Karpas-422 (cell line): Measurements from ENCODE around the gene KRTAP19-4. TPM values are rescaled to one million over a fixed set of nuclear protein-coding genes. Genes with fewer than 3 reads are reported as not detected.
"Not testable (repeated sequence)": the region's sequence is repeated elsewhere in the genome, so short reads cannot be mapped to it uniquely, and the experiment has no call there.

ENCODE experiments used
- DNase-seq: peaks from one replicate; pipeline ENCODE4 v3.0.0-alpha.2; 2015
- H2AFZ ChIP-seq: fragments of 200-600 bp; sonication (generic); 2 replicates; pipeline ENCODE4 v1.6.1; 2014; ENCODE audit warnings: antibody characterized with exemption, low read length, mixed read lengths
- H3K27ac ChIP-seq: fragments of 200-600 bp; sonication (generic); 2 replicates; pipeline ENCODE4 v1.5.1; 2014; ENCODE audit warnings: mild to moderate bottlenecking, low read length, moderate library complexity
- H3K27me3 ChIP-seq: fragments of 200-600 bp; sonication (generic); 2 replicates; pipeline ENCODE4 v1.6.1; 2014; ENCODE audit warnings: low read length, mixed read lengths
- H3K36me3 ChIP-seq: fragments of 200-600 bp; sonication (generic); 2 replicates; pipeline ENCODE4 v1.6.1; 2014; ENCODE audit warnings: low read length, mixed read lengths; ENCODE audit not compliant: insufficient read depth
- H3K4me1 ChIP-seq: fragments of 200-600 bp; sonication (generic); 2 replicates; pipeline ENCODE4 v1.6.1; 2014; ENCODE audit warnings: mild to moderate bottlenecking, low read length, mixed read lengths
- H3K4me2 ChIP-seq: fragments of 200-600 bp; sonication (generic); 2 replicates; pipeline ENCODE4 v1.6.1; 2014; ENCODE audit warnings: low read length, low read depth, mild to moderate bottlenecking; ENCODE audit not compliant: poor library complexity, severe bottlenecking
- H3K4me3 ChIP-seq: fragments of 200-600 bp; sonication (generic); 2 replicates; pipeline ENCODE4 v1.5.1; 2014; ENCODE audit warnings: mild to moderate bottlenecking, antibody characterized with exemption, low read length, mixed read lengths
- H3K79me2 ChIP-seq: fragments of 200-600 bp; sonication (generic); 2 replicates; pipeline ENCODE4 v1.6.1; 2014; ENCODE audit warnings: mild to moderate bottlenecking, low read length, mixed read lengths
- H3K9ac ChIP-seq: fragments of 200-600 bp; sonication (generic); 2 replicates; pipeline ENCODE4 v1.6.0; 2014; ENCODE audit warnings: low read length
- H3K9me2 ChIP-seq: fragments of 200-600 bp; sonication (generic), shearing (Covaris generic); replicated peaks from 2 replicates; pipeline ENCODE4 v1.6.0; 2014; ENCODE audit warnings: mild to moderate bottlenecking, low read length, moderate library complexity; ENCODE audit not compliant: insufficient read depth
- H3K9me3 ChIP-seq: fragments of 300-700, 200-600 bp; sonication (generic); 2 replicates; pipeline ENCODE4 v1.6.1; 2014; ENCODE audit warnings: low read length, mixed read lengths
- H4K20me1 ChIP-seq: fragments of 200-600 bp; sonication (generic); 2 replicates; pipeline ENCODE4 v1.6.1; 2014; ENCODE audit warnings: mild to moderate bottlenecking, antibody characterized with exemption, low read length, low read depth; ENCODE audit not compliant: insufficient read depth
- total RNA-seq: library from RNA; depleted of rRNA; stranded (reverse); fragments of >200 nt; shearing (Covaris generic); gene quantifications from 2 replicates; pipeline ENCODE4 v1.2.3, GENCODE V29; 2014; ENCODE audit warnings: low replicate concordance; rRNA removed

KRTAP19-4 gene, protein sequence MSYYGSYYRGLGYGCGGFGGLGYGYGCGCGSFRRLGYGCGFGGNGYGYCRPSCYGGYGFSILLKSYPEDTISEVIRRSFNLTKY
- not detected in 2 replicates for total RNA-seq

DNA sequence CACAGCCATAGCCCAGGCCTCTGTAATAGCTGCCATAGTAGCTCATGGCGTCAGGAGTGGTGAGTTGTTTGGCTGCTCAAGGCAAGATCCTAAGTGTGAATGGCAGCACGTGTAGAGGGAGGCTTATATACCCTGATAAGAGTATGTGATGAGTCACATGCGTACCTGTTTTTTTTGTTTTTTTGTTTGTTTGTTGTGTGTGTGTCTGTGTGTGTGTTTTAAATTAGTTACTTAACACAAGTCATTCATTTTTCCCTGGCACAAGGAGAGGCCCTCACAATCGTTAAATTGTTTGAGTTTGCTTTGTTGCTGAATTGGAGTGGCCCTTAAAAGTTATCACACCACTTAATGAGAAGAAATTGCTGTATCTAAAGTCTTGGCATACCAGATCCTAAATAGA lies at the start of gene KRTAP19-4:
Gene KRTAP19-4 (minus strand): TSS at position 101 of the 400 bp plus-strand sequence. CDS start 55 bp downstream, at position 46.
- no peak within 1 kb of the TSS for H2AFZ ChIP-seq
- no peak within 1 kb of the TSS for H3K27ac ChIP-seq
- no peaks in the 10 kb centered on the region for H3K27me3 ChIP-seq
- peaks cover 7% of the 10 kb centered on the region; the same call in 1 of the 2 replicates for H3K9me3 ChIP-seq
- H3K9ac ChIP-seq, result no peak within 1 kb of the TSS
- no peak for DNase-seq
- H3K79me2 ChIP-seq, result no peaks in the 10 kb centered on the region
- no peaks in the 10 kb centered on the region for H3K36me3 ChIP-seq
- no peaks in the 10 kb centered on the region for H4K20me1 ChIP-seq
- H3K9me2 ChIP-seq, result no peaks in the 10 kb centered on the region
- H3K4me2 ChIP-seq, result no peak within 1 kb of the TSS
- H3K4me1 ChIP-seq, result no peaks in the 10 kb centered on the region
- no peak within 1 kb of the TSS for H3K4me3 ChIP-seq

DNA sequence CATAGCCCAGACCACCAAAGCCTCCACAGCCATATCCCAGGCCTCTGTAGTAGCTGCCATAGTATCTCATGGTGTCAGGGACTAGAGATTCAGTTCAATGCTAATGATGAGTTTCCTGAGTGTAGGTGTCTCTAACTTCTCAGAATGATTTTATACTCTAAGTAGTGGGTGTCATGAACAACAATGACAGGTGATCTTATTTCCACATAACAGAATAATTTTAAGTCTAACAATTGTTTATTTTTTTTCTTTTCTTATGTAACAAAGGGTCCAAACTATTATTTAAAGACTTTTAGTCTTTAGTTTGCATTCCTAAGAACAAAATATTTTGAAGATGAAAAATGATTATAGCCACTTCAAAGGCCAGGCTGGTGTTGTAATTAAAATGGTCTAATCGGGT lies 44.8 kb upstream of the KRTAP19-4 start, which contains the start of gene KRTAP19-6:
Gene KRTAP19-6 (minus strand): TSS at position 101 of the 400 bp plus-strand sequence. CDS start 31 bp downstream, at position 70.
- no peaks in the 10 kb centered on the region for H3K79me2 ChIP-seq
- H3K9me3 ChIP-seq, result peaks cover 9% of the 10 kb centered on the region; the same call in 1 of the 2 replicates
- no peak within 1 kb of the TSS for H2AFZ ChIP-seq
- no peaks in the 10 kb centered on the region for H4K20me1 ChIP-seq
- no peak within 1 kb of the TSS for H3K4me3 ChIP-seq
- no peaks in the 10 kb centered on the region for H3K36me3 ChIP-seq
- H3K4me2 ChIP-seq, result no peak within 1 kb of the TSS
- no peaks in the 10 kb centered on the region for H3K27me3 ChIP-seq
- no peaks in the 10 kb centered on the region for H3K9me2 ChIP-seq
- H3K27ac ChIP-seq, result no peak within 1 kb of the TSS
- H3K9ac ChIP-seq, result no peak within 1 kb of the TSS
- DNase-seq, result no peak
- H3K4me1 ChIP-seq, result no peaks in the 10 kb centered on the region

DNA sequence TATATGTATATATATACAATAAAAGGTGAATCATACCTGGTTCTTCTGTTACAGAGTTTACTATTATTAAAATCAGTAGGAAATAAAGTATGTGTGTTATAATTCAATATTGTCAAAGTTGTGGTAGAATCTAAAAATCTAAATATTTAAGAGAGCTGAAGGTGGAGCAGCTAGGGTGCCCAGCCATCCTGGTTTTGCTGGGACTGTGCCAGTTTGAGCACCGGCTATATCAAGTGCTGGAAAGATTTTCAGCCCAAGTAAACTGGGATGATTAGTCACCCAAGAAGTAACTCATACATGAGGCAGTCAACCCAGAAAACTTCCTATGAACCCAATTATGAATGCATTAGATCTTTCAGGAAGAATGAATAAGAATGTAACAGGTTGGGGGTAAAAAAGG lies 21.9 kb upstream of the KRTAP19-4 start:
- no peak overlapping the region for H3K4me3 ChIP-seq
- no peak overlapping the region for H3K27ac ChIP-seq
- no peaks in the 10 kb centered on the region for H3K79me2 ChIP-seq
- H3K4me2 ChIP-seq, result no peak overlapping the region
- H3K9me3 ChIP-seq, result peaks cover 18% of the 10 kb centered on the region
- no peak overlapping the region for H3K9ac ChIP-seq
- DNase-seq, result no peak
- no peaks in the 10 kb centered on the region for H4K20me1 ChIP-seq
- H2AFZ ChIP-seq, result no peak overlapping the region
- H3K4me1 ChIP-seq, result no peaks in the 10 kb centered on the region
- H3K27me3 ChIP-seq, result no peaks in the 10 kb centered on the region
- H3K9me2 ChIP-seq, result no peaks in the 10 kb centered on the region
- no peaks in the 10 kb centered on the region for H3K36me3 ChIP-seq

DNA sequence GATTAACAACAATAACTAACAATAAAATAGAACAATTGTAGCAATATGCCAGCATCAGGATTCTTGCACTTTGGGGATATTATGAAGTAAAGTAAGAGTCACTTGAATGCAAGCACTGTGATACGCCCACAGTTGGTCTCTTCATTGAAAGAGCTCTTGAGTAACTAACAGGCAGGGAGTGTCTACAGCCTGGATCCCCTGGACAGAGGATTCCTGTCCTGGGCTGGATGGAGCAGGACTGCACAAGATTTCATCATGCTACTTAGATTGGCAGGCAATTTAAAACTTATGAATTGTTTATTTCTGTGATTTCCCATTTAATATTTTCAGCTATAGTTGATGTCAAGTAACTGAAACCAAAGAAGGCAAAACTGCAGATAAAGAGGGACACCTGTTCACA lies 18.7 kb upstream of the KRTAP19-4 start:
- no peak overlapping the region for H3K9ac ChIP-seq
- no peak for DNase-seq
- H2AFZ ChIP-seq, result no peak overlapping the region
- H3K4me2 ChIP-seq, result no peak overlapping the region
- H3K36me3 ChIP-seq, result no peaks in the 10 kb centered on the region
- H3K9me2 ChIP-seq, result no peaks in the 10 kb centered on the region
- H3K4me1 ChIP-seq, result no peaks in the 10 kb centered on the region
- no peaks in the 10 kb centered on the region for H3K27me3 ChIP-seq
- H3K79me2 ChIP-seq, result no peaks in the 10 kb centered on the region
- H4K20me1 ChIP-seq, result no peaks in the 10 kb centered on the region
- peaks cover 5% of the 10 kb centered on the region; the same call in 1 of the 2 replicates for H3K9me3 ChIP-seq
- H3K27ac ChIP-seq, result no peak overlapping the region
- no peak overlapping the region for H3K4me3 ChIP-seq

DNA sequence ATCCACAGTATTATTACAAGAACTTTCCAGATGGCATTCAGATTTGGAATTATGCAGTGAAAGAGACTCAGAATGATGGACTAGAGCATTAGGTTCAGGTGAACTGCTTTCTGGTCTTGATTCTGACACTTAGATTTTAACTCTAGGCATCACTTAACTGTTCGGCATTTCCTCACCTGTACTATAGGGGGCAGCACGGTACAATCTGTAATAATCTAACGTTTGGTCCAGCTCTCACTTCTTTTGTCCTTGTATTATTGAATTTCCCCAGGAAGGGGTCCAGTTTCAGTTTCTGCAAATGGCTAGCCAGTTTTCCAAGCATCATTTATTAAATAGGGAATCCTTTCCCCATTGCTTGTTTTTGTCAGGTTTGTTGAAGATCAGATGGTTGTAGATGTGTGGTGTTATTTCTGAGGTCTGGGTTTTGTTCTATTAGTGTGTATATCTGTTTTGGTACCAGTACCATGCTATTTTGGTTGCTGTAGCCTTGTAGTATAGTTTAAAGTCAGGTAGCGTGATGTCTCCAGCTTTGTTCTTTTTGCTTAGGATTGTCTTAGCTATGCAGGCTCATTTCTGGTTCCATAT lies 8.7 kb upstream of the KRTAP19-4 start:
- not testable (repeated sequence) for H3K9ac ChIP-seq, H3K4me3 ChIP-seq, H3K9me2 ChIP-seq, H3K4me1 ChIP-seq, H3K36me3 ChIP-seq, H4K20me1 ChIP-seq, H2AFZ ChIP-seq, H3K9me3 ChIP-seq, H3K79me2 ChIP-seq, H3K27ac ChIP-seq, H3K4me2 ChIP-seq, H3K27me3 ChIP-seq
- DNase-seq, result peak; percentile 53

DNA sequence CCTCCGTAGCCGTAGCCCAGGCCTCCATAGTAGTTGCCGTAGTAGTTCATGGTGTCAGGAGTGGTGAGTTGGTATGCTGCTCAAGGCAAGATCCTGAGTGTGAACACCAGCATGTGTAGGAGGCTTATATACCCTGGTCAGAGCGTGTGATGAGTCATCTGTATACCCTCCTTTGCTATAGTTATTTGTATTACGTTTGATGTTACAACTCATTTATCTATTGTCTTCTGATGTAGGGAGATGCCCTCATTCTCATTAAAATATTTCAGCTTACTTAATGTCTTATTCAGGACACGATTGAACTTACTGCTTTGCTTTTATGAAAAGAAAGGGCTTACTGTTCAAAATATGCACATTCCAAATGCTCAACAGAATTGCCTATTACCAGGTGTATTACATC lies 5.1 kb upstream of the KRTAP19-4 start, which contains the start of gene KRTAP19-5:
Gene KRTAP19-5 (minus strand): TSS at position 101 of the 400 bp plus-strand sequence. CDS start 51 bp downstream, at position 50.
- H2AFZ ChIP-seq, result no peak within 1 kb of the TSS
- H3K4me1 ChIP-seq, result no peaks in the 10 kb centered on the region
- no peaks in the 10 kb centered on the region for H3K36me3 ChIP-seq
- H3K9ac ChIP-seq, result no peak within 1 kb of the TSS
- H3K27ac ChIP-seq, result no peak within 1 kb of the TSS
- H3K9me2 ChIP-seq, result no peaks in the 10 kb centered on the region
- no peaks in the 10 kb centered on the region for H4K20me1 ChIP-seq
- no peak within 1 kb of the TSS for H3K4me2 ChIP-seq
- peaks cover 5% of the 10 kb centered on the region; the same call in 1 of the 2 replicates for H3K9me3 ChIP-seq
- no peak within 1 kb of the TSS for H3K4me3 ChIP-seq
- H3K79me2 ChIP-seq, result no peaks in the 10 kb centered on the region
- no peak for DNase-seq
- H3K27me3 ChIP-seq, result no peaks in the 10 kb centered on the region

DNA sequence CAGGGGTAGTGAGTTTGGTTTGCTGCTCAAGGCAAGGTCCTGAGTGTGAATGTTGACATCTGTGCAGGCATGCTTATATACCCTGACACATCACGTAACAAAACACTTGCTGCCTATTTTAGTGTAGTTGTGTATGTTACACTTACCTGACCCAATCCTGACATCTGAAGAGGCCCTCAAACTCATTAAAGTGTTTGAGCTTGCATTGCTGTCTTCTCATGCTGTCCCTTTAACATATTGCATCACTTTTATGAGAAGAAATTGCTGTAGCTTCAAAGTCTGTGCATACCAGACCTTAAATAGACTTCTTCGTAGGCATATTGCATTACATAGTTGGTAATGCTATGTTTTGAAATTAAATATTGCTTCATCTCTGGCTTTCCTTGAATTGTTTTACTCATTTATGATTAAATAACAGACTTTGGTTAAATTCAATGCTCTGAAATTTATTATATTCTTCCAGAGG lies 5.0 kb downstream of the KRTAP19-4 start, which contains the start of gene KRTAP19-3:
Gene KRTAP19-3 (minus strand): TSS at position 51 of the 466 bp plus-strand sequence. CDS start 56 bp downstream, outside the sequence.
- no peaks in the 10 kb centered on the region for H3K79me2 ChIP-seq
- no peaks in the 10 kb centered on the region for H3K9me2 ChIP-seq
- DNase-seq, result no peak
- H3K9ac ChIP-seq, result no peak within 1 kb of the TSS
- no peak within 1 kb of the TSS for H3K4me2 ChIP-seq
- no peak within 1 kb of the TSS for H3K27ac ChIP-seq
- H3K4me3 ChIP-seq, result no peak within 1 kb of the TSS
- H3K9me3 ChIP-seq, result peaks cover 10% of the 10 kb centered on the region
- no peak within 1 kb of the TSS for H2AFZ ChIP-seq
- H3K36me3 ChIP-seq, result no peaks in the 10 kb centered on the region
- H3K4me1 ChIP-seq, result no peaks in the 10 kb centered on the region
- H4K20me1 ChIP-seq, result no peaks in the 10 kb centered on the region
- H3K27me3 ChIP-seq, result no peaks in the 10 kb centered on the region

DNA sequence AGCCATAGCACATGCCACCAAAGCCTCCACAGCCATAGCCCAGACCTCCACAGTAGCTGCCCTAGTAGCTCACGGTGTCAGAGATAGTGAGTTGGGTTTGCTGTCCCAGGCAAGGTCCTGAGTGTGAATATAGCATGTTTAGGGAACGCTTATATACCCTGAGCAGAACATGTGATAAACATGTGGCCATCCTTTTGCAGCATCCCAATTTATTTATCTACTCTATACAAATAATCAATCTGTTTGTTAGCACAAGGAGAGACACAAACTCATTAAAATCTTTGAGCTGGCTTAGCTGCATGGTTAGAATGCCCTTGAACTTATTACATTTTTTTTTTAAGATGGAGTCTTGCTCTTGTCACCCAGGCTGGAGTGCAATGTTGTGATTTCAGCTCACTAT lies 9.6 kb downstream of the KRTAP19-4 start, which contains the start of gene KRTAP19-2:
Gene KRTAP19-2 (minus strand): TSS at position 101 of the 400 bp plus-strand sequence. CDS start 88 bp downstream, at position 13.
- H3K4me1 ChIP-seq, result no peaks in the 10 kb centered on the region
- no peaks in the 10 kb centered on the region for H3K36me3 ChIP-seq
- DNase-seq, result no peak
- H3K9ac ChIP-seq, result no peak within 1 kb of the TSS
- peaks cover 17% of the 10 kb centered on the region for H3K9me3 ChIP-seq
- no peaks in the 10 kb centered on the region for H3K79me2 ChIP-seq
- H3K27ac ChIP-seq, result no peak within 1 kb of the TSS
- no peaks in the 10 kb centered on the region for H4K20me1 ChIP-seq
- no peaks in the 10 kb centered on the region for H3K27me3 ChIP-seq
- no peak within 1 kb of the TSS for H2AFZ ChIP-seq
- no peaks in the 10 kb centered on the region for H3K9me2 ChIP-seq
- H3K4me2 ChIP-seq, result no peak within 1 kb of the TSS
- H3K4me3 ChIP-seq, result no peak within 1 kb of the TSS
